Measurements from ENCODE around the gene ADGRF1. TPM values are rescaled to one million over a fixed set of nuclear protein-coding genes. Genes with fewer than 3 reads are reported as not detected.
A peak's percentile ranks its signal among the peaks of the same experiment; 100 is the strongest.

ADGRF1 gene
- total and polyA plus RNA-seq, 12 donors, result not detected

DNA sequence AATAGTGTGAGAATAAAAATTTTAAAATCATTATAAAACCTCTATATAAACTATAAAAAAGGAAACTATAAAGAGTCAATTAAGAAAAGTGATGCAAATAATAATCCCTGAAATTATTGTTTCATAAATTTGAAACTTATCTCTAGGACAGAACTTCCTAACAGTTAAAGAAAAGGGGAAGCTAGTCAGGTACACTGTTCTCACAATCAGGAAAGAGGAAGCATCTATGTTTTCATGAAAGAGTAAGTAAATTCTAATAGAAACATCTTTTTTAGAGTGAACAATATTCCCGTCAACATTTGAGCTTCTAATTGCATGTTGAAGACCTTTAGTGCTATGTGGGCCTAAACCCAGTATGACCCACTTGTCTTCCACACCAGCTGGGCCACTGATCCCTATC is 1.2 kb upstream of the ADGRF1 start:
- Histone ChIP-seq H3K27ac (no peak overlapping the region), H3K4me3 (no peak overlapping the region), H3K9me3 (no peaks in the 10 kb centered on the region), H3K36me3 (no peaks in the 10 kb centered on the region), H3K4me1 (peaks cover 0 to 31% (median 9%) of the 10 kb centered on the region in 9 donors), H3K27me3 (no peaks in the 10 kb centered on the region)
- no peak for TF ChIP-seq CTCF (IDR thresholded peaks at IDR 0.05)
- ATAC-seq (no peak), DNase-seq (no peak)
- intact Hi-C loops (cut with DNase I), result loop anchor here in 4 of 10 donors (5.0 to 10.0 kb wide), 3 partner anchors 48 to 628 kb away; no protein-coding TSS in a partner anchor
- WGBS, 2 donors, result 80 to 86% methylated on average over 1 of the region's 1 CpG

- Histone ChIP-seq H3K36me3 (no peaks in the 10 kb centered on the region), H3K27ac (no peak overlapping the region), H3K9me3 (no peaks in the 10 kb centered on the region), H3K4me1 (peaks cover 0 to 20% (median 0%) of the 10 kb centered on the region in 9 donors), H3K4me3 (no peak overlapping the region), H3K27me3 (peaks cover 0 to 6% (median 0%) of the 10 kb centered on the region in 7 donors)
- no peak for DNase-seq
- whole genome bisulfite sequencing, 2 donors, result 69 to 77% methylated on average over 2 of the region's 2 CpGs
- intact Hi-C loops (cut with DNase I), result loop anchor here in 4 of 10 donors (5.0 to 10.0 kb wide), 3 partner anchors 47 to 627 kb away; no protein-coding TSS in a partner anchor
- no peak for TF ChIP-seq CTCF (IDR thresholded peaks at IDR 0.05)
- no peak for ATAC-seq
Observed at GRCh38 chr6:47041741-47042140, 391 bp downstream of the ADGRF1 start.

GRCh38 chr6:47034926-47035325 is 7.2 kb downstream of the ADGRF1 start:
- Histone ChIP-seq H3K4me1 (peaks cover 3 to 30% (median 20%) of the 10 kb centered on the region in 9 donors), H3K27me3 (peaks cover 0 to 16% (median 4%) of the 10 kb centered on the region in 7 donors), H3K27ac (peak overlapping the region in 3 of 10 donors; percentile 3 to 62 (median 44)), H3K36me3 (no peaks in the 10 kb centered on the region), H3K4me3 (peak overlapping the region in 1 of 10 donors; percentile 6), H3K9me3 (no peaks in the 10 kb centered on the region)
- DNase-seq (peak in 1 of 2 donors; percentile 42), ATAC-seq (peak in 6 of 8 donors; percentile 46 to 80 (median 68))
- no peak for TF ChIP-seq CTCF (IDR thresholded peaks at IDR 0.05)
- intact Hi-C loops (cut with DNase I), result no loop called here
- 19 to 24% methylated on average over 6 of the region's 6 CpGs for WGBS, 2 donors

GRCh38 chr6:47034421-47034820 is 7.7 kb downstream of the ADGRF1 start:
- Histone ChIP-seq H3K27me3 (peaks cover 0 to 16% (median 4%) of the 10 kb centered on the region in 7 donors), H3K9me3 (no peaks in the 10 kb centered on the region), H3K36me3 (no peaks in the 10 kb centered on the region), H3K4me3 (peak overlapping the region in 1 of 10 donors; percentile 6), H3K27ac (peak overlapping the region in 3 of 10 donors; percentile 3 to 62 (median 44)), H3K4me1 (peaks cover 3 to 30% (median 20%) of the 10 kb centered on the region in 9 donors)
- TF ChIP-seq CTCF (IDR thresholded peaks at IDR 0.05), result no peak
- intact Hi-C loops (cut with DNase I), result no loop called here
- ATAC-seq (peak in 2 of 8 donors; percentile 23 to 54), DNase-seq (no peak)
- 49 to 58% methylated on average over 2 of the region's 2 CpGs for WGBS, 2 donors

Measured in heart right ventricle (tissue), 16 donors.